Measurements from ENCODE around the gene RMP24.

RMP24 gene

GRCh38 chr18:35972197-35973000, at the start of gene RMP24 (continued):
- TF ChIP-seq ZBTB39 (CRISPR knock-in tag; IDR thresholded peaks at IDR 0.05) (no peak), ZNF142 (CRISPR knock-in tag; IDR thresholded peaks at IDR 0.05) (0 out of 2 replicates have a peak, but pooled peaks have one; percentile 48), JUNB (CRISPR knock-in tag; IDR thresholded peaks at IDR 0.05; ENCODE audit: borderline replicate concordance) (no peak), THAP8 (CRISPR knock-in tag; IDR thresholded peaks at IDR 0.05; ENCODE audit: borderline replicate concordance) (peak; percentile 41; the same call in 1 of the 2 replicates), NR0B2 (CRISPR knock-in tag; IDR thresholded peaks at IDR 0.05) (peak; percentile 53), MXD1 (CRISPR knock-in tag; IDR thresholded peaks at IDR 0.05) (no peak), ZNF775 (CRISPR knock-in tag; IDR thresholded peaks at IDR 0.05; ENCODE audit: borderline replicate concordance) (no peak), ZNF513 (CRISPR knock-in tag; conservative IDR thresholded peaks at IDR 0.05) (0 out of 2 replicates have a peak, but pooled peaks have one; percentile 70), NFKBIZ (CRISPR knock-in tag; IDR thresholded peaks at IDR 0.05) (peak; percentile 90; the same call in 1 of the 2 replicates), ZIK1 (CRISPR knock-in tag; IDR thresholded peaks at IDR 0.05; ENCODE audit: borderline replicate concordance, low read depth) (peak; percentile 90), ARHGAP35 (CRISPR knock-in tag; IDR thresholded peaks at IDR 0.05; ENCODE audit: borderline replicate concordance) (0 out of 2 replicates have a peak, but pooled peaks have one; percentile 6), ZNF264 (CRISPR knock-in tag; IDR thresholded peaks at IDR 0.05) (peak; percentile 65; the same call in 1 of the 2 replicates), GATAD2A (CRISPR knock-in tag; IDR thresholded peaks at IDR 0.05) (peak; percentile 62), ZNF607 (CRISPR knock-in tag; IDR thresholded peaks at IDR 0.05; ENCODE audit: borderline replicate concordance) (peak; percentile 88), TGIF2 (CRISPR knock-in tag; IDR thresholded peaks at IDR 0.05) (0 out of 2 replicates have a peak, but pooled peaks have one; percentile 35), TARDBP (CRISPR knock-in tag; IDR thresholded peaks at IDR 0.05) (peak; percentile 87), ZNF792 (CRISPR knock-in tag; IDR thresholded peaks at IDR 0.05) (peak; percentile 89)
